ENCODE data around the gene NTN3.

NTN3 gene

DNA sequence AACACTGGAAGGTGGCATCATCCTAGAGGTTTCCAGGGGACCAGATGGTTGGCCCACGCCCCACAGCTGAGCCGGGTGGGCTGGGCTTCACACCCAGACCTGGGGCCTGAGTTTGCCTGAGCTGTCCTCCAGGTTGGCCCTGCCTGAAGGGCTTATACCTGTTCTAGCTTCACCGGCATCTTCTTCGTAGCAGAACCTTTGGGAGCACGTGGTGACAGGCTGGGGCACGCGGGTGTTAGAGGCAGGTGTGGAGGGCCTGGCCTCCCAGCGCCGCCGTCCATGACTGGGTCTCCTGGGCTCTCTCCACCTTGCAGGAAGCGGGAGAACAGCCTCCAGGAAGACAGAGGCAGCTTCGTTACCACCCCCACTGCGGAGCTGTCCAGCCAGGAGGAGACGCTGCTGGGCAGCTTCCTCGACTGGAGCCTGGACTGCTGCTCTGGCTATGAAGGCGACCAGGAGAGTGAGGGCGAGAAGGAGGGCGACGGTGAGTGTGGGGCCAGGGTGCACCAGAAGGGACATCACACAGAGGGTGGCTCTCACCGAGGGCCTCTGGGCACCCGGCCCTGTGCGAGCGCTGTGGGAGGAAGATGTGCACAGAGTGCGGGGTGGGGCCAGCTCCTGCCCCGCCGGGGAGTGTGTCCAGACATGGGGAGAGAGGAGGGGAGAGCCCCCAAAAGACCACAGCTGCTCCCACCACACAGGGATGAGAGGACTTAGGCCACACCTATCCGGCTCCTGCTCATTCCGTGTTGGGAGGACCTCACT is 15.8 kb upstream of the NTN3 start:
- H3K36me3 ChIP-seq (ENCODE audit: control insufficient read depth, insufficient read depth, low read length) = peaks cover 46% of the 10 kb centered on the region
- TF ChIP-seq, protein P1, sequence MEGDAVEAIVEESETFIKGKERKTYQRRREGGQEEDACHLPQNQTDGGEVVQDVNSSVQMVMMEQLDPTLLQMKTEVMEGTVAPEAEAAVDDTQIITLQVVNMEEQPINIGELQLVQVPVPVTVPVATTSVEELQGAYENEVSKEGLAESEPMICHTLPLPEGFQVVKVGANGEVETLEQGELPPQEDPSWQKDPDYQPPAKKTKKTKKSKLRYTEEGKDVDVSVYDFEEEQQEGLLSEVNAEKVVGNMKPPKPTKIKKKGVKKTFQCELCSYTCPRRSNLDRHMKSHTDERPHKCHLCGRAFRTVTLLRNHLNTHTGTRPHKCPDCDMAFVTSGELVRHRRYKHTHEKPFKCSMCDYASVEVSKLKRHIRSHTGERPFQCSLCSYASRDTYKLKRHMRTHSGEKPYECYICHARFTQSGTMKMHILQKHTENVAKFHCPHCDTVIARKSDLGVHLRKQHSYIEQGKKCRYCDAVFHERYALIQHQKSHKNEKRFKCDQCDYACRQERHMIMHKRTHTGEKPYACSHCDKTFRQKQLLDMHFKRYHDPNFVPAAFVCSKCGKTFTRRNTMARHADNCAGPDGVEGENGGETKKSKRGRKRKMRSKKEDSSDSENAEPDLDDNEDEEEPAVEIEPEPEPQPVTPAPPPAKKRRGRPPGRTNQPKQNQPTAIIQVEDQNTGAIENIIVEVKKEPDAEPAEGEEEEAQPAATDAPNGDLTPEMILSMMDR (IDR thresholded peaks at IDR 0.05; ENCODE audit: insufficient read depth, low read length, poor library complexity, severe bottlenecking) = no peak
- DNase-seq (ENCODE audit: extremely low read depth, insufficient read length) = no peak

DNA sequence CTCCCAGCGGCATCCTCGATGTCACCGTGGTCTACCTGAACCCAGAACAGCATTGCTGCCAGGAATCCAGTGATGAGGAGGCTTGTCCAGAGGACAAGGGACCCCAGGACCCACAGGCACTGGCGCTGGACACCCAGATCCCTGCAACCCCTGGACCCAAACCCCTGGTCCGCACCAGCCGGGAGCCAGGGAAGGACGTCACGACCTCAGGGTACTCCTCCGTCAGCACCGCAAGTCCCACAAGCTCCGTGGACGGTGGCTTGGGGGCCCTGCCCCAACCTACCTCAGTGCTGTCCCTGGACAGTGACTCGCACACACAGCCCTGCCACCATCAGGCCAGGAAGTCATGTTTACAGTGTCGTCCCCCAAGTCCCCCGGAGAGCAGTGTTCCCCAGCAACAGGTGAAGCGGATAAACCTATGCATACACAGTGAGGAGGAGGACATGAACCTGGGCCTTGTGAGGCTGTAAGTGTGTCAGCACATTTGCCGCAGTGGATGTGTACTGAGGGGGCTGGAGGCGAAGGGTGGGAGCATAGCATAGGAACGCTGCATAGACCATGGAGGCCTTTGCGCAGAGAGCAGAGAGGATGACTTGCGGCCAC is 14.4 kb upstream of the NTN3 start:
- TF ChIP-seq, protein P1 (IDR thresholded peaks at IDR 0.05; ENCODE audit: insufficient read depth, low read length, poor library complexity, severe bottlenecking) = no peak
- no peak for DNase-seq (ENCODE audit: extremely low read depth, insufficient read length)
- H3K4me3 ChIP-seq (replicated peaks; ENCODE audit: low read depth, low read length) = no peak overlapping the region
- H3K36me3 ChIP-seq (ENCODE audit: control insufficient read depth, insufficient read depth, low read length) = peaks cover 40% of the 10 kb centered on the region
- no peaks in the 10 kb centered on the region for H3K27me3 ChIP-seq (replicated peaks; ENCODE audit: control insufficient read depth, insufficient read depth, low read length)

More for the DNA sequence above, 15.8 kb upstream of the NTN3 start:
- no peaks in the 10 kb centered on the region for H3K27me3 ChIP-seq (replicated peaks; ENCODE audit: control insufficient read depth, insufficient read depth, low read length)
- no peak overlapping the region for H3K4me3 ChIP-seq (replicated peaks; ENCODE audit: low read depth, low read length)

DNA sequence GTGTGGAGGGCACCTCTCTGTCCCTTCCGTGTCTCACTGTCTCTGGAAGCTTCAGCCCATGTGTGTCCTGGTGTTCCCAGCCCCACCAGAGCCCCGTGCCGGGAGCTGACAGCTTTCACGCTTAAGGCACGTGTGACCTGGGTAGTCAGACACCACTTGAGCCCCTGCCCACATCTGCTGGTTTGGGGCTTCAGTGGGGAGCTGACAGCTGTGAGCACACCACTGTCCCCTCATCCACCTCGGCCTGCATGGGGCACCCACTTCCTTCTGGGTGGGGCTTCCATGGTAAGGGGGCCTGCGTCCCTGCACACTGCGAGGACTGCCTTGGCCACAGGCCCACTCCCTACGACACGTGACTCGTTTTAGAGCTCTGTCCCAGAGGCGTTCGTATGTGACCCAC is 13.8 kb upstream of the NTN3 start:
- Histone ChIP-seq H3K36me3 (ENCODE audit: control insufficient read depth, insufficient read depth, low read length) (peaks cover 34% of the 10 kb centered on the region), H3K4me3 (replicated peaks; ENCODE audit: low read depth, low read length) (no peak overlapping the region), H3K27me3 (replicated peaks; ENCODE audit: control insufficient read depth, insufficient read depth, low read length) (no peaks in the 10 kb centered on the region)
- TF ChIP-seq, protein P1 (IDR thresholded peaks at IDR 0.05; ENCODE audit: insufficient read depth, low read length, poor library complexity, severe bottlenecking) = no peak
- no peak for DNase-seq (ENCODE audit: extremely low read depth, insufficient read length)

DNA sequence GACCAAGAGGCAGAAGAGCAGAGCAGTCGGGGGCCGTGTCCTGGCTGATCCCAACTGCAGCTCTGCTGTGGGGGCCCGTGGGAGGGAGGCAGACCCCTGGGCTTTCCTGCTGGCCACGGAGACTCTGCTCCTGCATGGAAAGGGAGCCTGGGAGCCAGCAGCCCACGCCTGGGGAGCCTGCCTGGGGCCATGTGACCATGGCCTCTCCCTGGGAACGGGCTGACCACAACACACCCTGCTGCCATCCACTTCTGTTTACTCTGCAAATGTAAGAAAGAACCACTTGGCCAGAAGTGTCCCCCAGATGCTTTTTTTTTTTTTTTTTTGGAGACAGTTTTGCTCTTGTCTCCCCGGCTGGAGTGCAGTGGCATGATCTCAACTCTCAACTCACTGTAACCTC is 13.2 kb upstream of the NTN3 start:
- TF ChIP-seq, protein P1 (IDR thresholded peaks at IDR 0.05; ENCODE audit: insufficient read depth, low read length, poor library complexity, severe bottlenecking) = no peak
- H3K36me3 ChIP-seq (ENCODE audit: control insufficient read depth, insufficient read depth, low read length) = peaks cover 32% of the 10 kb centered on the region
- no peak for DNase-seq (ENCODE audit: extremely low read depth, insufficient read length)
- no peak overlapping the region for H3K4me3 ChIP-seq (replicated peaks; ENCODE audit: low read depth, low read length)
- no peaks in the 10 kb centered on the region for H3K27me3 ChIP-seq (replicated peaks; ENCODE audit: control insufficient read depth, insufficient read depth, low read length)

DNA sequence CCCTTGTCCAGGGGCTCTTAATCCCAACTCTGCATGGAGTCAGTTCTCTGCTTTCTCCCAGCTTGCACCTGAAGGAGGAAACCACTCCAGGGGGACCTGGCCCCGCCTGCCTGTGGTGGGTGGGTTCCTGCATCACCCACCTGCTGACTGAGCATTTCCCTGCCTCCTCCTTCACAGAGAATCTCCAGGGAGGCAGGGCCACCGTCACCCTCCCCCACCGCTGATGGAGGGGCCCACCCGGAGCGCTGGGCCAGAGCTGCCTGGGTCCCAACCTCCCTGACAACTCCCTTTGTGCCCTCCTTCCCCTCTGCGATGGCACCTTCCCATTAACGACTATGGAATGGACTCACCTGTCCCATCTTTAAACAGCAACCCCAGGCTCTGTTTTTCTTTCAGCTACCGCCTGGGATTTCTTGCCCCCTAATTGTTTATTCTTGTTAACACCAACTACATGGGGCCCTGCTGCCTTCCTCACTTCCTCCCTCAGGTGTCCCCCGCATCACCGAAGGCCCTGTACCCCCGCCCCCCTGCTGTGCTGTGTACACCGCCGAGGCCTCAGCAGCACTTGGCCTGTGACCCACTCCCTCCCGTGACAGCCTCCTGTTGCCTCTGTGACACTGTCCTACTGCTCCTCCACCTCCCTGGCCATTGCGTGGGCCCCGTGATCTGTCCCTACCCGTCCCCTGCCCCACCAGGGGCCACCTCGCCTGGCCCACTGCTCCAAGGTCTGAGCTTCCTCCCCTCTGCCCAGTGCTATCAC is 12.0 kb upstream of the NTN3 start:
- no peak for DNase-seq (ENCODE audit: extremely low read depth, insufficient read length)
- peaks cover 25% of the 10 kb centered on the region for H3K36me3 ChIP-seq (ENCODE audit: control insufficient read depth, insufficient read depth, low read length)
- TF ChIP-seq, protein P1 (IDR thresholded peaks at IDR 0.05; ENCODE audit: insufficient read depth, low read length, poor library complexity, severe bottlenecking) = no peak
- H3K4me3 ChIP-seq (replicated peaks; ENCODE audit: low read depth, low read length) = peak overlapping the region; percentile 77
- no peaks in the 10 kb centered on the region for H3K27me3 ChIP-seq (replicated peaks; ENCODE audit: control insufficient read depth, insufficient read depth, low read length)

Measured in GM06990 (cell line).